OCI-LY1 (cell line): Measurements from ENCODE around the gene SLIT3.

Source experiments
- EZH2 ChIP-seq: fragments of 200-600 bp; sonication (generic), shearing (Covaris generic); IDR thresholded peaks from 2 replicates; pipeline ENCODE4 v1.8.0; 2017; ENCODE audit warnings: borderline replicate concordance, mixed run types, mild to moderate bottlenecking, antibody characterized with exemption, low read length, moderate library complexity, mixed read lengths
- TF ChIP-seq, protein P1 (sequence below): fragments of 200-600 bp; sonication (generic), shearing (Covaris generic); IDR thresholded peaks from 2 replicates; pipeline ENCODE4 v1.5.1; 2017; ENCODE audit warnings: mild to moderate bottlenecking, antibody characterized with exemption, low read length, moderate library complexity, mixed read lengths

DNA sequence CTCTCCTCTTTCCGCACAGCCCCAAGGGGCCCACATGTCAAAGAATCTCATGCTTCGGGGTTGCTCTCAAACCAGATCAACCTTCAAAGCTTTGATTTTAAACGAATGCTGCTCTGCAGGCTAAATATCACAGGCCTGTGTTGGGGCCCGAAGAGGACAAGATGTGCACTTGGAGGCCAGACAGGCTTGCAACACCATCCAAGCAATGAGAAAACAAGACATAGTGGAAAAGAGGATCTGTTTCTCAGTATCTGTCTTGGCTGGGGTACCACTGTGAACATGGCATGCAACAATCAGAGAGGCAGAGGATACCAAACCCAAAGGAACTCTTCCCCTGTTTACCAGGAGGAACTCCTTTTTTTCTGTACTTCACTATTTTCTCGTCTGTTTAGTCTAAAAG lies 321.8 kb downstream of the SLIT3 start:
- TF ChIP-seq, protein P1, sequence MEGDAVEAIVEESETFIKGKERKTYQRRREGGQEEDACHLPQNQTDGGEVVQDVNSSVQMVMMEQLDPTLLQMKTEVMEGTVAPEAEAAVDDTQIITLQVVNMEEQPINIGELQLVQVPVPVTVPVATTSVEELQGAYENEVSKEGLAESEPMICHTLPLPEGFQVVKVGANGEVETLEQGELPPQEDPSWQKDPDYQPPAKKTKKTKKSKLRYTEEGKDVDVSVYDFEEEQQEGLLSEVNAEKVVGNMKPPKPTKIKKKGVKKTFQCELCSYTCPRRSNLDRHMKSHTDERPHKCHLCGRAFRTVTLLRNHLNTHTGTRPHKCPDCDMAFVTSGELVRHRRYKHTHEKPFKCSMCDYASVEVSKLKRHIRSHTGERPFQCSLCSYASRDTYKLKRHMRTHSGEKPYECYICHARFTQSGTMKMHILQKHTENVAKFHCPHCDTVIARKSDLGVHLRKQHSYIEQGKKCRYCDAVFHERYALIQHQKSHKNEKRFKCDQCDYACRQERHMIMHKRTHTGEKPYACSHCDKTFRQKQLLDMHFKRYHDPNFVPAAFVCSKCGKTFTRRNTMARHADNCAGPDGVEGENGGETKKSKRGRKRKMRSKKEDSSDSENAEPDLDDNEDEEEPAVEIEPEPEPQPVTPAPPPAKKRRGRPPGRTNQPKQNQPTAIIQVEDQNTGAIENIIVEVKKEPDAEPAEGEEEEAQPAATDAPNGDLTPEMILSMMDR, result no peak
- TF ChIP-seq EZH2, result no peak
